Measurements from ENCODE around the gene ELOVL5. TPM values are rescaled to one million over a fixed set of nuclear protein-coding genes. Genes with fewer than 3 reads are reported as not detected.
"Not testable (repeated sequence)": the region's sequence is repeated elsewhere in the genome, so short reads cannot be mapped to it uniquely, and the experiment has no call there.

The ELOVL5 gene
- total RNA-seq, 1 experiment from 2014 or later = 112 TPM

- peaks cover 13% of the 10 kb centered on the region for H3K4me1 ChIP-seq (replicated peaks)
- H3K27ac ChIP-seq = peak overlapping the region; percentile 83
- no peaks in the 10 kb centered on the region for H3K9me3 ChIP-seq (replicated peaks)
- DNase-seq (ENCODE audit: low read depth in 1 of 2, low spot score in 2 of 2) = no peak
- peak overlapping the region; percentile 89 for H3K4me3 ChIP-seq
- no peaks in the 10 kb centered on the region; the same call in 1 of the 2 replicates for H3K27me3 ChIP-seq (replicated peaks)
- H3K36me3 ChIP-seq = peaks cover 30% of the 10 kb centered on the region
Measured at GRCh38 chr6:53349209-53349693, 501 bp upstream of the ELOVL5 start.

DNA sequence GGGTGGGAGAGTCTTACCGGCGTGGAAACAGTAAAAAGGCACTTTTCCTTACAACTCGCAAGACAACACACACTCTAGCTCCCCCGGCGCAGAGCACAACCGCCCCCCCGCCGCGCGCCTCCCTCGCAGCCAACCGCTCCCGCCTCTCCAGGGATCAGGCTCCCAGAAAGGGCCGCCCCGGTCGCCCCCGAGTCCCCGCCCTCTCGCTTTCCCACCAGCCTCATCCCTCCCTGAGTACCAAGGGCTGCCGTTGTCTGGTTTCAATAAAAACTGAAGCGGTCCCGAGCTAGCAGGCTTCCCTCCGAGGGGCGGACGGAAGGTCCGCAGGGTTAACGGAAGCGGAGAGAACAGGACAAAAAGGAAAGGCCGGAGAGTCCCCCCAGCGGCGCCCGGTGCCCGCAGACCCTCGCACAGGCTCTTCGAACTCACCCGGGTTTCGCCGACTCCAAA lies 804 bp downstream of the ELOVL5 start:
- Histone ChIP-seq H3K27me3 (replicated peaks) (no peaks in the 10 kb centered on the region), H3K36me3 (peaks cover 30% of the 10 kb centered on the region), H3K27ac (peak overlapping the region; percentile 83), H3K4me1 (replicated peaks) (peaks cover 13% of the 10 kb centered on the region), H3K9me3 (replicated peaks) (no peaks in the 10 kb centered on the region), H3K4me3 (peak overlapping the region; percentile 89)
- DNase-seq (ENCODE audit: low read depth in 1 of 2, low spot score in 2 of 2) = peak; percentile 74 to 81

DNA sequence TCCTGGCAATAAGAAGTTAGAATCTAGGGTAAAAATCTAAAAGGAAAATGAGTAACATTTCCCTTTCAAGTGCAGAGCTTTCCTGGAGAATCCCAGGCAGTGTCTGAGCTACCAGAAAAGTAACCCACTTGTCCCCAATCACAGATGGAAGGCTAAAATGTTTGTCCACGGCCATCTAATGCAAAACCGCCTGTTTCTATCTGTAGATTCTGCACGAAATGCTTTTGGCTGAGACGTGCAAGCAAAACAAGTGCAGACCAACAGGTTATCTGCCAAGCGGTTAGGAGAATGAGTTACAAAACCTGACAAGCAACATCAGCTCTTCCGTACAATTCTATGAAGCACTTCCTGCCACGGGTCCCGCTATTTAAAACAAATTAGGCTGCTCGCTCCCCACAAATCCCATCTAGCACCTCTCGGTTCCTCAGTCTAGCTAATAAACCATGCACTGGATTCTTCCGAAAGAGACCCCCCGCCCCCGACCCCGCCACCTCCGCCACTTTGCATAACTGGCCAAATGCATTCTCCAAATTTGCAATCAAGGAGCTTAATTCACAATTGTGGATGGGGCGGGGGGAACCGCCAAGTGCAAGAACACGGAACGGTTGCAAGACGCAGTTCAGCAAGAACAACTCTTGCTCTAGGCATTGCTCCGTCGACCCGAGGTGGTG lies 1.4 kb downstream of the ELOVL5 start:
- no peaks in the 10 kb centered on the region for H3K9me3 ChIP-seq (replicated peaks)
- H3K27me3 ChIP-seq (replicated peaks) = no peaks in the 10 kb centered on the region
- peaks cover 30% of the 10 kb centered on the region for H3K36me3 ChIP-seq
- H3K4me3 ChIP-seq = peak overlapping the region; percentile 89
- peaks cover 13% of the 10 kb centered on the region for H3K4me1 ChIP-seq (replicated peaks)
- DNase-seq (ENCODE audit: low read depth in 1 of 2, low spot score in 2 of 2) = no peak
- H3K27ac ChIP-seq = peak overlapping the region; percentile 83; the same call in 1 of the 2 replicates

GRCh38 chr6:53346049-53346448 lies 2.7 kb downstream of the ELOVL5 start:
- H3K9me3 ChIP-seq (replicated peaks); H3K27me3 ChIP-seq (replicated peaks); H3K4me3 ChIP-seq; H3K27ac ChIP-seq; DNase-seq (ENCODE audit: low read depth in 1 of 2, low spot score in 2 of 2): not testable (repeated sequence)
- H3K4me1 ChIP-seq (replicated peaks) = peaks cover 13% of the 10 kb centered on the region
- peaks cover 34% of the 10 kb centered on the region for H3K36me3 ChIP-seq

DNA sequence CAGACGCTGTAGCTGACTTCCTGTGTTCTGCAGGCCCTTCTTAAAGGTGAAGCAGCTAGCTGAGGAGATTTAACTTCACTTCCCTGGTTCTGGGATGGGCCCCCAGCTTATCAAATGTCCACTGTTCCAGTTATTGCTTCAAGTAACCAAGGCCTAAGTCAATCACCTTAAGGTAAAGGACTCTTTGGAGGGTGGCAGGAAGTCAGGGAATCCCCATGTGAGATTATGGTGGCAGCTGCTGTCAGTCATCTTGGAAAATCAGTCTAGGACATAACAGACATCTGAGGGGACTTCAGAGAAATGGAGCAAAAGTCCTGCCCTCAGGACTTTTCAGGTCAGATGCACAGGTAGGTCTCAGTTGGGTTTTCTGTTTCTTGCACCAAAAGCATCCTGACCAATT lies 3.8 kb downstream of the ELOVL5 start:
- Histone ChIP-seq H3K36me3 (peaks cover 37% of the 10 kb centered on the region), H3K4me3 (no peak overlapping the region), H3K4me1 (replicated peaks) (peaks cover 13% of the 10 kb centered on the region), H3K27me3 (replicated peaks) (no peaks in the 10 kb centered on the region), H3K9me3 (replicated peaks) (no peaks in the 10 kb centered on the region), H3K27ac (no peak overlapping the region)
- DNase-seq (ENCODE audit: low read depth in 1 of 2, low spot score in 2 of 2) = no peak

DNA sequence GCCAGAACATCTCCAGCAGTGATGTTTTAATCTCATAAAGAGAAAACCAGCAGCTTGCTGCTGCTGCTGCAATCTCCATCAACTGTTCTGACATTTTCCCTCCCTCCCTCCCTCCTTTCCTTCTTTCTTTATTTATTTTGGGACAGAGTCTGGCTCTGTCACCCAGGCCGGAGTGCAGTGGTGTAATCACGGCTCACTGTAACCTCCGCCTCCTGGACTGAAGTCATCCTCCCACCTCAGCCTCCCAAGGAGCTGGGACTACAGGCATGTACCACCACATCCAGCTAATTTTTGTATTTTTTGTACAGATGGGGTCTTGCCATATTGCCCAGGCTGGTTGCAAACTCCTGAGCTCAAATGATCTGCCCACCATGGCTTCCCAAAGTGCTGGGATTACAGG lies 5.7 kb downstream of the ELOVL5 start:
- Histone ChIP-seq H3K4me3 (no peak overlapping the region), H3K9me3 (replicated peaks) (no peaks in the 10 kb centered on the region), H3K27me3 (replicated peaks) (no peaks in the 10 kb centered on the region), H3K36me3 (peaks cover 36% of the 10 kb centered on the region), H3K27ac (no peak overlapping the region), H3K4me1 (replicated peaks) (peaks cover 8% of the 10 kb centered on the region)
- no peak for DNase-seq (ENCODE audit: low read depth in 1 of 2, low spot score in 2 of 2)

DNA sequence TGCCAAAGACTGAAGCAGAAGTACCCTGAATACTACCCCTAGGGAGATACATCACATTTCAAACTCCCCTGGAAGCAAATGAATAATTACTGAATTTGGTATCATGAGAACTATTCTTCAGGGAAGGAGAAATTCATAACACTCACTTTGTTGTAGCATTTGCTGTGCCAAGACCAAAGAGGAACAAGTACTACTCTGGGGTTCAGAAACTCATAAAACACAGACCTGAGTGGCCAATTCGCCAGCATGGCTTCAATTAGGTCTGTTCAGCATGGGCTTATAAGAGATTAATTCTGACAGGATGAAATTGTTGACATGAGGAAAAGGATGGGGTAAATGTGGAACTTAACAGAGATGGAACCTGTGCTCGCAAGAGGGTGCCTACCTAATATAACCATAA lies 6.5 kb downstream of the ELOVL5 start:
- no peak for DNase-seq (ENCODE audit: low read depth in 1 of 2, low spot score in 2 of 2)
- H3K4me1 ChIP-seq (replicated peaks) = peaks cover 7% of the 10 kb centered on the region
- H3K27ac ChIP-seq = no peak overlapping the region
- H3K36me3 ChIP-seq = peaks cover 41% of the 10 kb centered on the region
- H3K27me3 ChIP-seq (replicated peaks) = no peaks in the 10 kb centered on the region
- H3K9me3 ChIP-seq (replicated peaks) = no peaks in the 10 kb centered on the region
- H3K4me3 ChIP-seq = no peak overlapping the region

GRCh38 chr6:53340536-53340935 lies 8.2 kb downstream of the ELOVL5 start:
- no peak for DNase-seq (ENCODE audit: low read depth in 1 of 2, low spot score in 2 of 2)
- H3K9me3 ChIP-seq (replicated peaks) = no peaks in the 10 kb centered on the region
- H3K27ac ChIP-seq = no peak overlapping the region
- H3K4me3 ChIP-seq = no peak overlapping the region
- peaks cover 48% of the 10 kb centered on the region for H3K36me3 ChIP-seq
- no peaks in the 10 kb centered on the region for H3K4me1 ChIP-seq (replicated peaks)
- no peaks in the 10 kb centered on the region for H3K27me3 ChIP-seq (replicated peaks)

GRCh38 chr6:53339424-53339823 lies 9.3 kb downstream of the ELOVL5 start:
- no peaks in the 10 kb centered on the region for H3K27me3 ChIP-seq (replicated peaks)
- no peak for DNase-seq (ENCODE audit: low read depth in 1 of 2, low spot score in 2 of 2)
- H3K27ac ChIP-seq = no peak overlapping the region
- no peaks in the 10 kb centered on the region for H3K4me1 ChIP-seq (replicated peaks)
- H3K4me3 ChIP-seq = no peak overlapping the region
- H3K36me3 ChIP-seq = peaks cover 39% of the 10 kb centered on the region
- H3K9me3 ChIP-seq (replicated peaks) = no peaks in the 10 kb centered on the region

- DNase-seq (ENCODE audit: low read depth in 1 of 2, low spot score in 2 of 2) = no peak
- H3K27me3 ChIP-seq (replicated peaks) = no peaks in the 10 kb centered on the region
- H3K36me3 ChIP-seq = peaks cover 38% of the 10 kb centered on the region
- no peak overlapping the region for H3K27ac ChIP-seq
- no peaks in the 10 kb centered on the region for H3K4me1 ChIP-seq (replicated peaks)
- no peak overlapping the region for H3K4me3 ChIP-seq
- no peaks in the 10 kb centered on the region for H3K9me3 ChIP-seq (replicated peaks)
Measured at GRCh38 chr6:53338304-53338703, 10.4 kb downstream of the ELOVL5 start.

- Histone ChIP-seq H3K4me3 (no peak overlapping the region), H3K4me1 (replicated peaks) (no peaks in the 10 kb centered on the region), H3K27me3 (replicated peaks) (no peaks in the 10 kb centered on the region), H3K9me3 (replicated peaks) (no peaks in the 10 kb centered on the region), H3K36me3 (peaks cover 53% of the 10 kb centered on the region), H3K27ac (no peak overlapping the region)
- no peak for DNase-seq (ENCODE audit: low read depth in 1 of 2, low spot score in 2 of 2)
Measured at GRCh38 chr6:53336070-53336469, 12.7 kb downstream of the ELOVL5 start.

DNA sequence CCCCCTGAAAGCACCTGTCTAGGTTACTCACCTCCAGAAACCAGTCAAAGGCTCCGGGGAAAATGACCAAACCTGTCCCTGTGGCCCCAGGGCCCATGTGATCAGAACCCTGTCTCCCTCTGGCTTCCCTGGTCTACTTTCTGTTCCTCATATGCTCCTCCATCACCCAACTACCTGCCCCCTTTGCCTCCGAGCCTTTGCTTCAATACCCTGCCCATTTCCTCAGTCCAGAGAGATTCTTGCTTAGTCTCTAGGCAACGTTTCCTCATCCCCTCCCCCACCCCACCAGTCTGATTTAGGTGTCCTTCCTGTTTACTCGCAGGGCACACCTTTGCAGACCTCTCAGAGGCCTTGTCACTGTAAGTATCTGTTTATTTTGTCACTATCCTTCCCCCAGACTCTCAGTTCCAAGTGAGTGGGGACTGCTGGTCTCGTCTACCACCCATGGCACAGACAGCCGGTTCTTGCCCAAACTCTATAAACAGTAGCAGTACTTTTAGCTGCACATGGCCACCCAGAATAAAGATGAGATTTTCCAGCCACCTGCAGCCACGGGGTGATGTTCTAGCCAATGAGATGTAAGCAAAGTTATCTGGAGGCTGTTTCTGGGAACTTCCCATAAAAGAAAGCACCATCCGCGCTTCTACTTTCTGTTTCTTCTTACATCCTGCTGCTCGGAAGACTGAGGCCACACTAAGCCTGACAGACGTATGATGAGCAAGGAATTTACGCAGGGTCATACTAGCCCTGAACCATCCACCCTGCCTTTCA lies 13.3 kb downstream of the ELOVL5 start:
- H3K27ac ChIP-seq = no peak overlapping the region
- peaks cover 49% of the 10 kb centered on the region for H3K36me3 ChIP-seq
- no peaks in the 10 kb centered on the region for H3K27me3 ChIP-seq (replicated peaks)
- DNase-seq (ENCODE audit: low read depth in 1 of 2, low spot score in 2 of 2) = no peak
- H3K9me3 ChIP-seq (replicated peaks) = no peaks in the 10 kb centered on the region
- H3K4me3 ChIP-seq = no peak overlapping the region
- H3K4me1 ChIP-seq (replicated peaks) = no peaks in the 10 kb centered on the region

- peaks cover 2% of the 10 kb centered on the region for H3K4me1 ChIP-seq (replicated peaks)
- no peaks in the 10 kb centered on the region for H3K27me3 ChIP-seq (replicated peaks)
- no peak overlapping the region for H3K27ac ChIP-seq
- H3K36me3 ChIP-seq = peaks cover 45% of the 10 kb centered on the region
- no peaks in the 10 kb centered on the region for H3K9me3 ChIP-seq (replicated peaks)
- no peak for DNase-seq (ENCODE audit: low read depth in 1 of 2, low spot score in 2 of 2)
- H3K4me3 ChIP-seq = no peak overlapping the region
Measured at GRCh38 chr6:53333439-53334408, 15.0 kb downstream of the ELOVL5 start.
